ENCODE measurements around the gene NR6A1.

The NR6A1 gene

DNA sequence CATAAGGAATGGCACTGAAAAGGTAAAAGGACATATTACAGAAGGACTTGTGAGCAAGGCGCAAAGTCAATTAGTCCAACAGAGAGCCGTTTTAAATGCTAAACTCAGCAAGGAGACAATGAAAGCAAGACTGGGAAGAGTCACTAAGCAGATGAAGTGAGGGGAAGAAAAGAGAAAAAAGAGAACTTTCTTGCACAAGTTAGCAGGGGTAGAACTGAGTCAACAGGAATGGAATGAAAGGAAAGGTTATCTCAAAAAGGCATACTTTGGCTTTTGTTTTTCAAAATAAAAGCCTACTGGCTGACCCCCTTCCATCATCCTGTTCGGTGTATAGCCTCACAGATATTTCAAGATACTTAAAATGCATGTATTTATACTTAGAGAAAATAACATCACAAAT, 75.0 kb downstream of the NR6A1 start:
- DNase-seq (ENCODE audit: extremely low read depth, low read depth) = no peak
- TF ChIP-seq, protein P1, sequence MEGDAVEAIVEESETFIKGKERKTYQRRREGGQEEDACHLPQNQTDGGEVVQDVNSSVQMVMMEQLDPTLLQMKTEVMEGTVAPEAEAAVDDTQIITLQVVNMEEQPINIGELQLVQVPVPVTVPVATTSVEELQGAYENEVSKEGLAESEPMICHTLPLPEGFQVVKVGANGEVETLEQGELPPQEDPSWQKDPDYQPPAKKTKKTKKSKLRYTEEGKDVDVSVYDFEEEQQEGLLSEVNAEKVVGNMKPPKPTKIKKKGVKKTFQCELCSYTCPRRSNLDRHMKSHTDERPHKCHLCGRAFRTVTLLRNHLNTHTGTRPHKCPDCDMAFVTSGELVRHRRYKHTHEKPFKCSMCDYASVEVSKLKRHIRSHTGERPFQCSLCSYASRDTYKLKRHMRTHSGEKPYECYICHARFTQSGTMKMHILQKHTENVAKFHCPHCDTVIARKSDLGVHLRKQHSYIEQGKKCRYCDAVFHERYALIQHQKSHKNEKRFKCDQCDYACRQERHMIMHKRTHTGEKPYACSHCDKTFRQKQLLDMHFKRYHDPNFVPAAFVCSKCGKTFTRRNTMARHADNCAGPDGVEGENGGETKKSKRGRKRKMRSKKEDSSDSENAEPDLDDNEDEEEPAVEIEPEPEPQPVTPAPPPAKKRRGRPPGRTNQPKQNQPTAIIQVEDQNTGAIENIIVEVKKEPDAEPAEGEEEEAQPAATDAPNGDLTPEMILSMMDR (IDR thresholded peaks at IDR 0.05; ENCODE audit: low read depth, low read length) = no peak

DNA sequence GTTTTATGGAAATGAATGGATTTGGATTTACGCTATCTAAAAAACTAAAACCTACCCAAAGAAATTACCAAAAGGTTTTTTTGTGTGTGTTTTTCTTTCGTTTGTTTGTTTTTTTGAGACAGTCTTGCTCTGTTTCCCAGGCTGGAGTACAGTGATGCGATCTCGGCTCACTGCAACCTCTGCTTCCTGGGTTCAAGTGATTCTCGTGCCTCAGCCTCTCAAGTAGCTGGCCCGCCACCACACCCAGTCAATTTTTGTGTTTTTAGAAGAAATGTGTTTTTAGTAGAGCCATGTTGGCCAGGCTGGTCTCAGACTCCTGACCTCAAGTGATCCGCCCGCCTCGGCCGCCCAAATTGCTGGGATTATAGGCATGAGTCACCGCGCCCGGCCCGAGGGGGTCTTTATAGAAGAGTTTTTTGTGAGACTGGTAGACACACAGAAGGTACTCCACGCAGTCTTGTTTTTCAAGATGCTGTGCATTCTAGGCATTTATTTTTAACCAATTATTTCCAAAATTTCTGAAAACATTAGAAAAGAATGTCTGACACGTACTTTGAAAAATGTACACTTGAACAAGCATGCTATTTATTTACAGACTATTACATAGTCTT, 75.7 kb downstream of the NR6A1 start:
- no peak for DNase-seq (ENCODE audit: extremely low read depth, low read depth)

DNA sequence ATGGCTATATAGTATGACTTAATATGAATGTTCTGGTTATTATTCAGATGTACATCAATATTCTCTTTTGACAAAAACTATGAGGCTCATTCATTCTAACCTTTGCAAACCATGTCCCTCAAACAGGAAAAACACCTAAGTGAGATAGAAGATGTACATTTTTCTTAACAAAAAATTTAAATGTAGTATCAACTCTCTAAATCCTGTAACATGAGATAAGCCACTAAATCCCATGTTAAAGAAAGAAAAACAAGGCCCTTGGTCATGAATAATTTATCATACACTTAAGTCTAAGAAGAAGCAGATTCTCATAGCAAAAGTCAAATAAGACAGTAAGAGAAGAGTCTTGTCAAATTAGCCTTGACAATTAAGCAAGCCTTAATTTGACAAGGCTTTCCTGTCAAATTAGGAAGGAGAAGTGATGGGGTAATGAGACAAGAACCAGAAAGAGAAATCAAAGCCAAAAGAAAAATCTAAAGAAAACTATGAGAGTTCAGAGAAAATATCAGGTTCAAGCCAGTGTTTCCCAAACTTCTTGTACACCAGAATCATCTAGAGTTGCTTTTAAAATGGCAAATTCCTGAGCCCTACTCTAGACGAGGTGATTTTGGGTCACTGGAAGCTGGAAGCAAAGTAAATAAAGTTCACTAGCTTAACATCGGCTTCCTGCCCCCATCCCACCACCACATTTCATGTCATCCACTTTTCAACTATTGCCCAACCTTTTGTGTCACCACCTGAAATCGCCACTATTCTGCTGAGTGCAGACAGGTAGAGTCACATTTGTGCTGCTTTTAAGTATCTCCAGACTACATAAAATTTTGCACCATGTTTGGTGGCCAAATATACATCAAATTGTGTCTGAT, 76.5 kb downstream of the NR6A1 start:
- no peak for DNase-seq (ENCODE audit: extremely low read depth, low read depth)
- TF ChIP-seq, protein P1 (IDR thresholded peaks at IDR 0.05; ENCODE audit: low read depth, low read length) = no peak

More for the DNA sequence above, 75.7 kb downstream of the NR6A1 start:
- TF ChIP-seq, protein P1 (IDR thresholded peaks at IDR 0.05; ENCODE audit: low read depth, low read length) = no peak

DNA sequence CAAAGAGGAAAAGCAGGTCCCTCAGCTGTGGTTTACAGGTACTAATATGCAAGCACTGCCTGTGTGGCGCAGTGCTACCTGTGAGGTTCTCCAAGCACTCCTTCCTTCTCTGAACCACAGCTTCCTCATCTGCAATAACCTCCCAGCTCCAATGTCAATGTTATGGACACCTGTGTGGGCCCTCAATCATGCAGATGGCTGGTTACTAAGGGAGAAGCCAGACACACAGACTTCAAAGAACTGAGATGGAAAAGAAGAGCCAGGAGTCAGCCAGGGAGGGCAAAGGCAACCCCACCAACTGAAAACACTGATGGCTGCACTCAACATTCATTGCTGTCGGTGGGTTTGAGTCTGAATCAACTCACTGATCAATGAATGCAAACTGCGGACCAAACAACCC, 77.7 kb downstream of the NR6A1 start:
- TF ChIP-seq, protein P1 (IDR thresholded peaks at IDR 0.05; ENCODE audit: low read depth, low read length) = no peak
- no peak for DNase-seq (ENCODE audit: extremely low read depth, low read depth)

DNA sequence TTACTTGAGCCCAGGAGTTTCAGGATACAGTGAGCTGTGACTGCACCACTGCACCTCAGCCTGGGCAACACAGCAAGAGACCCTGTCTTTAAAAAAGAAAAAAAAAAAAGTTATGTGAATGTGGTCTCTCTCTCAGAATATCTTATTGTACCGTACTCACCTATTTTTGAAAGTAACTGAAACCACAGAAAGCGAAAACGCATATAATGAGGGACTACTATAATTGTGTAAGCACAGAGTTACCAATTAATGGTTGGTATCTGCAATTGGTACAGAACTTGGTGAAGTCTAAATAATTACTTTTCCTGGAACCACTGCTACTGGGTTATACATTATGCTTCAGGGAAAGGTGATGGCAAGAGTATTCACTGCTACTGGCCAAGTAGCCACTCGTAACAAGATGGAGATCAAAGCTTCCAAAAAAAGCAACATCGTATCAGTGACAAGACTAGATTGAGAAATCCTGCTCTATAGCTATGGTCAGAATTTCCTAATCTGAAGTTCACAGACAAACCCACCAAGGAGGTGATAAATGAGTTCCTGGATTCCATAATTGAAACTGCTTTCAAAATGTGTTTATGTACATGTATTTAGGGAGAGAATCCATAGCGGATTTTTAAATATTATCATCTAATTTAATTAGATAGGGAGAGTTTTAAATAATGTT, 82.7 kb downstream of the NR6A1 start:
- TF ChIP-seq, protein P1 (IDR thresholded peaks at IDR 0.05; ENCODE audit: low read depth, low read length) = no peak

DNA sequence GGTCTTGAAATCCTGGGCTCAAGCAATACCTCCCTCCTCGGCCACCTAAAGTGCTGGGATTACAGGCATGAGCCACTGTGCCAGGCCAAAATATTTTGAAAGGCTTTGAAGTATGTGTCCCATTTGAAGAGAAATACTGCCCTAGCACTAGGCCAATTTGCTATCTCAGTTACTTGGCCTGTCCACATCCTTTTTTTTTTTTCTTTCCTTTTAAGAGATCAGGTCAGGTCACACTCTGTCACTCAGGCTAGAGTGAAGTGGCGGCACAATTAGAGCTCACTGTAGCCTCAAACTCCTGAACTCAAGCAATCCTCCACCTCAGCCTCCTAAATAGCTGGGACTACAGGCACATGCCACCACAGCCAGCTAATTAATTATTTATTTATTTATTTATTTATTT, 84.2 kb downstream of the NR6A1 start:
- no peak for DNase-seq (ENCODE audit: extremely low read depth, low read depth)
- TF ChIP-seq, protein P1 (IDR thresholded peaks at IDR 0.05; ENCODE audit: low read depth, low read length) = no peak

More for the DNA sequence above, 82.7 kb downstream of the NR6A1 start:
- no peak for DNase-seq (ENCODE audit: extremely low read depth, low read depth)

DNA sequence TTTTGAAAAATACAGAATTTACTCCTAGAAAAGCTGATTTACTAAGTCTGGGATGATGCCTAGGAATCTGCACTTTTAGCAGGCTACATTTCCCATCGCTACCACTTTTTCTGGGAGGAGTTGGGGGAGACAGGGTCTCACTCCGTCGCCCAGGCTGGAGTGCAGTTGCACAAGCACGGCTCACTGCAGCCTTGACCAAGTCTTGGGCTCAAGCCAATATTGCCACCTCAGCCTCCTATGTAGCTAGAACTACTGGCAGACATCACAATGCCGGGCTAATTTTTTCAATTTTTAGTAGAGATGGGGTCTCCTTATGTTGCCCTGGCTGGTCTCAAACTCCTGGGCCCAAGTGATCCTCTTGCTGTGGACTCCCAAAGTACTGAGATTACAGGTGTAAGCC, 85.9 kb downstream of the NR6A1 start:
- TF ChIP-seq, protein P1 (IDR thresholded peaks at IDR 0.05; ENCODE audit: low read depth, low read length) = no peak
- no peak for DNase-seq (ENCODE audit: extremely low read depth, low read depth)
